NCI-H460 (cell line): ENCODE results near the gene IDI1. TPM values are rescaled to one million over a fixed set of nuclear protein-coding genes. Genes with fewer than 3 reads are reported as not detected.
"Not testable (repeated sequence)": the region's sequence is repeated elsewhere in the genome, so short reads cannot be mapped to it uniquely, and the experiment has no call there.

Source experiments
- DNase-seq: peaks from one replicate; pipeline ENCODE4 v3.0.0-alpha.2; 2016; ENCODE audit warnings: low read depth; ENCODE audit errors: extremely low read depth
- total RNA-seq: library from RNA; depleted of rRNA; stranded (reverse); fragments of >200 nt; shearing (Covaris generic); gene quantifications from 2 replicates; pipeline ENCODE4 v1.2.3, GENCODE V29; 2014

Gene IDI1
- total RNA-seq, 1 experiment from 2014 or later, result 28.3 TPM

GRCh38 chr10:1064964-1065247 is 16.0 kb upstream of the IDI1 start:
- no peak for DNase-seq

DNA sequence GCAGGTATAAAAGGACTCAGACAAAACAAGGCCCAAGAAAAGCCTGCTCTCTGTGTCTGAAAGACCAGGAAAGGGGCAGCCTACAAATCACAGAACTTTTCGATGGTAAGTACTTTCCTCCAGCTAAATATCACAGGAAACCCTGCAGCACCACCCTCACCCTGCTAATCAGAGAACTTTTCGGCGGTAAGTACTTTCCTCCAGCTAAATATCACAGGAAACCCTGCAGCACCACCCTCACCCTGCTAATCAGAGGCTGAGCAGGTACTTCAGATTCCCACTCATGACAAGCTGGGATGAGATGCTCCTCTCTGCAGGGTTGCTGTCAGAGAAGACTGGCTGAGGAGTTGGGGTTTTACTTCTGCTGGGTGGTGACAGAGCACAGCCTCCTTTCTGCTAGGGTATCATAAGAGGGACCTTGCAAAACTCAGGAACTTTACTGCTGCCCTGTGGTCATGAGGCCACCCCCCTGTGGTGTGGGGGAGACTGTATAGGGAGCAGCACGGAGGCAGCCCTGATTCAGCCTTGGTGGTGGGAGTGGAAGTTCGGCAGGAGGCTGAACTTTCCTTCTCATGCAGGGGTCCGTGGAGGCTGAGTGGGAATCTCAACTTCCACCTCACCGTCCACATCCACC is 14.4 kb upstream of the IDI1 start:
- DNase-seq, result no peak

DNA sequence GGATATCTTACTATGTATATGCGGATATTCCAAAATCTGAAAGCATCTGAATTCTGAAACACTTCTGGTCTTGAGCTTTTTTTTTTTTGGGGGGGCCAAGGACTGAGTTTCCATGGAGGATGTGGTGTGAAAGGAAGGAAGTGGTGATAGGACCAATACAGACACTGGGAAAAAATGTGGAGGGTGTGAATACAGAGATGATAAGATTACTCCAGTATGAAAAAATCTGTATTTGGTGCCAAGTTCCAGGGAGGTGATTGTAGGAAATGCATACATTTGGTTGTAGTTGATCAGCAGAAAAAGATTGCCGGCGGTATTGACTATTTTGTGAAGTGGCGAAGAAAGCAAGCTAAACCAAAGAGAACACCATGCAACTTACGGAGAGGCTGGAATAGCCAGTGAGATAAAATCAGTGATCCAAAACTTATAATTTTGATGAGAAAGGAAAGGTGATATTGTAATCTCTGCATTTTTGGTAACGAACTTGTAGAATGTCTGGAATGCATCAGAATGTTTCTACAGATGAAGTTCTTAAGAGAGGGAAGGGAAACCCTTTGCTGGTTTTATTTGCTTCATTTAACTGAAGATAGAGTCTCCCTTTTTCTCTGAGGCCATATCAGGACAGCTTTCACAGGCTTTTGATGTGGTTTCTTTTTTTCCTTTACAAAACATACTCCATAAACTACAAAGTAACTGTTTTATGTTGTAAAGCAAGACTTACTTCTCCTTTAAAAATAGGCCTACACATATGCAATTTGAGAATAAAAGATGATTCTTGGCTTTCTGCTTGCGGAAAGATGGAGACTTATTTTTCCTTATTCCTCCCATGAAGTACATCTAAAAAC is 13.2 kb upstream of the IDI1 start:
- DNase-seq, result no peak

GRCh38 chr10:1059902-1060301 is 11.0 kb upstream of the IDI1 start:
- no peak for DNase-seq

GRCh38 chr10:1058017-1058416 is 9.1 kb upstream of the IDI1 start:
- no peak for DNase-seq

DNA sequence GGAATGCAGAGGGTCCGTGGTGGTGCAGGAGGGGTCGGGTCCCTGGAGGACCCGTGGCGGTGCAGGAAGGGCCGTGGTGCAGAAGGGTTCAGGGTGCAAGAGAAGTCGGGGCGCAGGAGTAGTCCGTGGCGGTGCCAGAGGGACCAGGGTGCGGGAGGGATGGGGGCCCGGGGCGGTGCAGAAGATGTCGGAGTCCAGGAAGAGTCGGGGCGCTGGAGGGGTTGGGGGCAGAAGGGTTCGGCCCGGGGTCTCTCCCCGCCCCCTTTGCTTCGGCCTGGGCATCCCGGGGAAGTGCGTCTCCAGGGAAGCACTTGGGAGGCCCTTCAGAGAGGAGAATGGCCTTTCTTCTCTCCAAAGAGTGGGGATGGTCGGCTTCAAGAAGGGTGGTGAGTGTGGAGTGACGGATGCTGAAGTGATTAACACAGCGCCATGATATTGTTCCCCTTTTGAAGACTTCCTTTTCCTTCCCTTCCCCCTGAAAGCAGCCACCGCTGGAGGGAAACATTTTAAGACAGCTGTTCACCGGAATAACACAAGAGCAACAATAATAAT is 8.3 kb upstream of the IDI1 start:
- no peak for DNase-seq

- DNase-seq, result peak; percentile 41
These were observed 7.6 kb upstream of the IDI1 start, which contains the start of gene WDR37 for GRCh38 chr10:1056326-1057105. WDR37 (plus strand) TSS chr10:1056385; CDS start chr10:1072156, 15,771 bp downstream.

GRCh38 chr10:1054684-1055083 is 5.8 kb upstream of the IDI1 start:
- no peak for DNase-seq

DNA sequence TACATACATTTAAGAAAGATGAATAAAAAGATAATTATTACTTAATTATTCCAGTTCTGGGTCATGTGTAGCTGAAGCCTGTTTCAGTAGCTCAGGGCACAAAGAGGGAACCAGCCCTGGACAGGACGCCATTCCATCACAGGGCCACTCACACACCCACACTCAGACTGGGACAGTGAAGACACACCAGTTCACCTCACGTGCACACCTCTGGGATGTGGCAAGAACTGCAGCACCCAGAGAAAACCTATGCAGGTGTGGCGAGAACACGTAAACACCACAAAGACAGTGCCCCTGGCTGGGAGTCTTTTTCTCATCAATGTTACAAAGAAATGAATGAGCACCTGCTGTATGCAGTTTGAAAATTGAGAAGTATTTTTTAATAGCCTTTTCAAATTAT is 1.6 kb upstream of the IDI1 start:
- DNase-seq, result no peak

- no peak for DNase-seq
These were observed 1.2 kb upstream of the IDI1 start for GRCh38 chr10:1050145-1050544.

DNA sequence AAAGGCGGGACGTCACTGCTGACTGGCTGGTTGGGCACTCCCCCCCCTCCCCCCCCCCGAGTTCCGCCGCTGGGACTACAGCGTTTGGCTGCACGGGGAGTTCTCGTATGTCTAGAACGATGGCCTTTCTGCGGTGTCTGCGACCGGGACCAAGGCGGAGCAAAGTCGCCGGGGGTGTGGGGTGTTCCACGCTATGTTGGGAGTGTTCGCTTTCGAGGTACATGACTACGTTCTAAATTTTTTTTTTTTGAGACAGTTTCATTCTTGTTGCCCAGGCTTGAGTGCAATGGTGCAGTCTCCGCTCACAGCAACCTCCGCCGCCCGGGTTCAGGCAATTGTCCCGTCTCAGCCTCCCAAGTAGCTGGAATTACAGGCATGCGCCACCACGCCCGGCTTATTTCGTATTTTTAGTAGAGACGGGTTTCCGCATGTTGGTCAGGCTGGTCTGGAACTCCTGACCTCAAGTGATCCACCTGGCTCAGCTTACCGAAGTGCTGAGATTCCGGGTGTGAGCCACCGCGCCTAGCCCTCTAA is 573 bp upstream of the IDI1 start:
- no peak for DNase-seq

DNA sequence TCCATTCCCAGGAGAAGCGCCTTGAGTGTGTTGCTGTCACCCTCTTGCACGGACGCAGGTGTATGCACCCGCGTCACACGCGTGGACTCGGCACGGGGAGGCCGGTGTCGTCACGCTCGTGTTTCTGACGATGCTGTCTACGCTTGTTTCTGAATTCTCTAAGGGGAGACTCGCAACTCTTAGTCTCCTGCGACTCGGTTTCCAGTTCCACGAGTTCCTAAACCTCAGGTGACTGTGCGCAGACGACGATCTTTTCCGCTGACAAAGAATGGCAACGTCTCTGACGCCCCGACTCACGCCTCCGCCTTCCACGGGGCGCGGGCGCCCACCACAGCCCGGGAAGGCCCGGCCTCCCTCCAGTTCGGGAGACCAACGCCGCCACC is 579 bp downstream of the IDI1 start:
- no peak for DNase-seq

DNA sequence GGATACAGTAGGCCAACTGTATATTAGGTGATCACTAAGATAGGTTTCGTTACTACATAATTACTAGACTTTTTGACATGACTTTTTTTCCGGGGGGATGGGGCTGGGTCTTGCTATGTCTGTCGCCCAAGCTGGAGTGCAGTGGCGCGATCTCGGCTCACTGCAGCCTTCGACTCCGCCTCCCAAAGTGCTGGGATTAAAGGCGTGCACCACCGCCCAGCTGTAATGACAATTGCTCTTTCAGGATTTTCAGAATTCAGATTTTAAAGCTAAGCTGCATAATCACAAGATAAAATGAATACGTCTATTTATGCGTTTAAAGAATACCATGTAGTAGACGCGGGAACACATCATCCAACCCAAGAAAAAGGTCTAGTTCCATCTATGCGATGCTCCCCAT is 982 bp downstream of the IDI1 start:
- DNase-seq, result no peak

DNA sequence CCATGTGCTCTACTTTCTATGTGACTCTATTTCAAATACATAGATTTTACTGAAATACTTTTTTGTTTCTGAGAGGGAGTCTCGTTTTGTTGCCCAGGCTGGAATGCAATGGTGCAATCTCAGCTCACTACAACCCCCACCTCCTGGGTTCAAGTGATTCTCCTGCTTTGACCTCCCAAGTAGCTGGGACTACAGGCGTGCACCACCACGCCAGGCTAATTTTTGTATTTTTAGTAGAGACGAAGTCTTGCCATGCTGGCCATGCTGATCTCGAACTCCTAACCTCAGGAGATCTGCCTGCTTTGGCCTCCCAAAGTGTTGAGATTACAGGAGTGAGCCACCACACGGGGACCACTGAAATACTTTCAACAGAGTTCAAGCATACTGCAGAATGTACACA is 3.5 kb downstream of the IDI1 start:
- DNase-seq, result no peak

- DNase-seq, result no peak
These were observed 4.0 kb downstream of the IDI1 start for GRCh38 chr10:1044964-1045363.

- no peak for DNase-seq
These were observed 4.8 kb downstream of the IDI1 start for GRCh38 chr10:1044146-1044545.

- no peak for DNase-seq
These were observed 5.4 kb downstream of the IDI1 start for GRCh38 chr10:1043532-1043995.

GRCh38 chr10:1041514-1041913 is 7.4 kb downstream of the IDI1 start:
- DNase-seq, result no peak

DNA sequence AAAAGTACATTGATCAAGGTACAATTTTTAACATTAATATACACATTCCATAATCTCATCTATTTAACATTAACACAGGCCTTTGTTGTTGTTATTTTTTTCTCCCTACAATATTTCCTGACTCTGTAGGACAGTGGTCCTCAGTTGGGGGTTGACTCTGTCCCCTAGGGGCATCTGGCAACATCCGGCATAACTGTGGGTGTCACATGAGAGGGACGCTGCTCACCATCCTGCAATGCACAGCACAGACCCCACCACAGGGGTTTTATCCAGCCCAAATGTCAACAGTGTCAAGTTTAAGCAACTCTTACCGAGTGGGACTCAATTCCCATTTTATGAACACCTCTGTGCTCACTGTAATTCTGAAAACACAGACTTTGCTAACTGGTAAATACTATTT is 8.8 kb downstream of the IDI1 start:
- no peak for DNase-seq

- DNase-seq, result not testable (repeated sequence)
These were observed 10.2 kb downstream of the IDI1 start for GRCh38 chr10:1038769-1039168.

DNA sequence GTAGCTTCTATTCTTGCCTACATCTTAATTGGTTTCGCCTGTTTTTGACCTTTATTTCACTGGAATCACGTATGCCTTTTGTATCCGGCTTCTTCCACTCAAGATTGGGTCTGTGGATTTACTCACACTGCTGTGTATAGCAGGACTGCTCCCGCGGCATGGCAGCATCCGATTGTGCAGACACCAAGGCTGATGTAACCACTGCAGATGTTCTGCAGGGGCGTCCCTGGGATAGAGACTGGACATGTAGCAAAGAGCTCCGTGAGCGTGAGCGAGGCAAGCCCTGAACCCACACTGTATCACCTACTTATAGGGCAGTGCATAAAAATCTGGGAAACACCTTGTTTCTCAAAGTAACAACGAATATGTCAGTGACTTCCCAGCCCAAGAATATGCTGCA is 11.8 kb downstream of the IDI1 start:
- DNase-seq, result no peak
